ENCODE results near the gene TGOLN2. TPM values are rescaled to one million over a fixed set of nuclear protein-coding genes. Genes with fewer than 3 reads are reported as not detected.

TGOLN2 gene
- total and polyA plus RNA-seq, 2 of the 13 experiments (the other 11 are each of a cell fraction or from before 2014, with no cell fraction given), result 99.6 to 155 TPM

DNA sequence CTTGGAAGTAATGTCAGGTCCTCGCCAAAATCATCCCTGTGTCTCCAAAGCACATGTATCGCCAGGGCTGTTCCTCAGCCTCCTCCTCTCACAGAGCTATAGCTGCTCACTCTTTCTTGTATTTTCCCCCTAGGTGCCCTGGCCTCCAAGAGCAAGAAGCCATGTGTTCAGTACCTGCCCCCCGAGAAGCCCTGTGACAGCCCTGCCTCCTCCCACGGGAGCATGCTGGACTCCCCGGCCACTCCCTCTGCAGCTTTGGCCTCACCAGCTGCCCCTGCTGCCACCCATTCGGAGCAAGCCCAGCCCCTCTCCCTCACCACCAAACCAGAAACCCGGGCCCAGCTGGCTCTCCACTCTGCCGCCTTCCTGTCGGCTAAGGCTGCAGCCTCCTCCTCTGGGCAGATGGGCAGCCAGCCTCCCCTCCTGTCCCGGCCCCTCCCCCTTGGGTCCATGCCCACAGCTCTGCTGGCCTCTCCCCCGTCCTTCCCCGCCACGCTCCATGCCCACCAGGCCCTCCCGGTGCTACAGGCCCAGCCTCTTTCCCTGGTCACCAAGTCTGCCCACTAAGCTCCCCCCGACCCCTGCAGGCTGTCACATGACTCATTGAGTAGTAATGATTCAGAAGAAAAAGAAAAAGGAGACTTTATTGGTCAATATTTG lies 18.8 kb downstream of the TGOLN2 start (continued):
- TF ChIP-seq, protein P1, sequence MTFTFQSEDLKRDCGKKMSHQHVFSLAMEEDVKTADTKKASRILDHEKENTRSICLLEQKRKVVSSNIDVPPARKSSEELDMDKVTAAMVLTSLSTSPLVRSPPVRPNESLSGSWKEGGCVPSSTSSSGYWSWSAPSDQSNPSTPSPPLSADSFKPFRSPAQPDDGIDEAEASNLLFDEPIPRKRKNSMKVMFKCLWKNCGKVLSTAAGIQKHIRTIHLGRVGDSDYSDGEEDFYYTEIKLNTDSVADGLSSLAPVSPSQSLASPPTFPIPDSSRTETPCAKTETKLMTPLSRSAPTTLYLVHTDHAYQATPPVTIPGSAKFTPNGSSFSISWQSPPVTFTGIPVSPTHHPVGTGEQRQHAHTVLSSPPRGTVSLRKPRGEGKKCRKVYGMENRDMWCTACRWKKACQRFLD (CRISPR knock-in tag; IDR thresholded peaks at IDR 0.05; ENCODE audit: borderline replicate concordance), result no peak
- TF ChIP-seq, protein P2, sequence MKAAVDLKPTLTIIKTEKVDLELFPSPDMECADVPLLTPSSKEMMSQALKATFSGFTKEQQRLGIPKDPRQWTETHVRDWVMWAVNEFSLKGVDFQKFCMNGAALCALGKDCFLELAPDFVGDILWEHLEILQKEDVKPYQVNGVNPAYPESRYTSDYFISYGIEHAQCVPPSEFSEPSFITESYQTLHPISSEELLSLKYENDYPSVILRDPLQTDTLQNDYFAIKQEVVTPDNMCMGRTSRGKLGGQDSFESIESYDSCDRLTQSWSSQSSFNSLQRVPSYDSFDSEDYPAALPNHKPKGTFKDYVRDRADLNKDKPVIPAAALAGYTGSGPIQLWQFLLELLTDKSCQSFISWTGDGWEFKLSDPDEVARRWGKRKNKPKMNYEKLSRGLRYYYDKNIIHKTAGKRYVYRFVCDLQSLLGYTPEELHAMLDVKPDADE (CRISPR knock-in tag; IDR thresholded peaks at IDR 0.05), result no peak
- 0 out of 2 replicates have a peak, but pooled peaks have one; percentile 25 for TF ChIP-seq HIVEP1 (CRISPR knock-in tag; IDR thresholded peaks at IDR 0.05)
- no peak for TF ChIP-seq KDM5A (IDR thresholded peaks at IDR 0.05; ENCODE audit: borderline replicate concordance, low read length)
- TF ChIP-seq, protein P3, sequence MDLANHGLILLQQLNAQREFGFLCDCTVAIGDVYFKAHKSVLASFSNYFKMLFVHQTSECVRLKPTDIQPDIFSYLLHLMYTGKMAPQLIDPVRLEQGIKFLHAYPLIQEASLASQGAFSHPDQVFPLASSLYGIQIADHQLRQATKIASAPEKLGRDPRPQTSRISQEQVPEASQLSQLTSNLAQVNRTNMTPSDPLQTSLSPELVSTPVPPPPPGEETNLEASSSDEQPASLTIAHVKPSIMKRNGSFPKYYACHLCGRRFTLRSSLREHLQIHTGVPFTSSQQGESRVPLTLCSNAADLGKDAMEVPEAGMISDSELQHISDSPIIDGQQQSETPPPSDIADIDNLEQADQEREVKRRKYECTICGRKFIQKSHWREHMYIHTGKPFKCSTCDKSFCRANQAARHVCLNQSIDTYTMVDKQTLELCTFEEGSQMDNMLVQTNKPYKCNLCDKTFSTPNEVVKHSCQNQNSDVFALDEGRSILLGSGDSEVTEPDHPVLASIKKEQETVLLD (CRISPR knock-in tag; IDR thresholded peaks at IDR 0.05; ENCODE audit: low read depth), result no peak
- TF ChIP-seq HNRNPL (IDR thresholded peaks at IDR 0.05; ENCODE audit: low read depth, low read length), result peak; percentile 99
- TF ChIP-seq ZNF33B (CRISPR knock-in tag; IDR thresholded peaks at IDR 0.05), result no peak
- TF ChIP-seq REL (CRISPR knock-in tag; conservative IDR thresholded peaks at IDR 0.05), result no peak
- TF ChIP-seq CAMTA2 (CRISPR knock-in tag; IDR thresholded peaks at IDR 0.05; ENCODE audit: borderline replicate concordance), result no peak; the same call in 1 of the 2 replicates
- TF ChIP-seq ZSCAN21 (CRISPR knock-in tag; IDR thresholded peaks at IDR 0.05; ENCODE audit: borderline replicate concordance), result no peak
- TF ChIP-seq, protein P4, sequence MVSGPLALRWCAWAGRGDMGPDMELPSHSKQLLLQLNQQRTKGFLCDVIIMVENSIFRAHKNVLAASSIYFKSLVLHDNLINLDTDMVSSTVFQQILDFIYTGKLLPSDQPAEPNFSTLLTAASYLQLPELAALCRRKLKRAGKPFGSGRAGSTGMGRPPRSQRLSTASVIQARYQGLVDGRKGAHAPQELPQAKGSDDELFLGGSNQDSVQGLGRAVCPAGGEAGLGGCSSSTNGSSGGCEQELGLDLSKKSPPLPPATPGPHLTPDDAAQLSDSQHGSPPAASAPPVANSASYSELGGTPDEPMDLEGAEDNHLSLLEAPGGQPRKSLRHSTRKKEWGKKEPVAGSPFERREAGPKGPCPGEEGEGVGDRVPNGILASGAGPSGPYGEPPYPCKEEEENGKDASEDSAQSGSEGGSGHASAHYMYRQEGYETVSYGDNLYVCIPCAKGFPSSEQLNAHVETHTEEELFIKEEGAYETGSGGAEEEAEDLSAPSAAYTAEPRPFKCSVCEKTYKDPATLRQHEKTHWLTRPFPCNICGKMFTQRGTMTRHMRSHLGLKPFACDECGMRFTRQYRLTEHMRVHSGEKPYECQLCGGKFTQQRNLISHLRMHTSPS (CRISPR knock-in tag; IDR thresholded peaks at IDR 0.05; ENCODE audit: low read depth), result peak; percentile 93
- TF ChIP-seq, protein P5, sequence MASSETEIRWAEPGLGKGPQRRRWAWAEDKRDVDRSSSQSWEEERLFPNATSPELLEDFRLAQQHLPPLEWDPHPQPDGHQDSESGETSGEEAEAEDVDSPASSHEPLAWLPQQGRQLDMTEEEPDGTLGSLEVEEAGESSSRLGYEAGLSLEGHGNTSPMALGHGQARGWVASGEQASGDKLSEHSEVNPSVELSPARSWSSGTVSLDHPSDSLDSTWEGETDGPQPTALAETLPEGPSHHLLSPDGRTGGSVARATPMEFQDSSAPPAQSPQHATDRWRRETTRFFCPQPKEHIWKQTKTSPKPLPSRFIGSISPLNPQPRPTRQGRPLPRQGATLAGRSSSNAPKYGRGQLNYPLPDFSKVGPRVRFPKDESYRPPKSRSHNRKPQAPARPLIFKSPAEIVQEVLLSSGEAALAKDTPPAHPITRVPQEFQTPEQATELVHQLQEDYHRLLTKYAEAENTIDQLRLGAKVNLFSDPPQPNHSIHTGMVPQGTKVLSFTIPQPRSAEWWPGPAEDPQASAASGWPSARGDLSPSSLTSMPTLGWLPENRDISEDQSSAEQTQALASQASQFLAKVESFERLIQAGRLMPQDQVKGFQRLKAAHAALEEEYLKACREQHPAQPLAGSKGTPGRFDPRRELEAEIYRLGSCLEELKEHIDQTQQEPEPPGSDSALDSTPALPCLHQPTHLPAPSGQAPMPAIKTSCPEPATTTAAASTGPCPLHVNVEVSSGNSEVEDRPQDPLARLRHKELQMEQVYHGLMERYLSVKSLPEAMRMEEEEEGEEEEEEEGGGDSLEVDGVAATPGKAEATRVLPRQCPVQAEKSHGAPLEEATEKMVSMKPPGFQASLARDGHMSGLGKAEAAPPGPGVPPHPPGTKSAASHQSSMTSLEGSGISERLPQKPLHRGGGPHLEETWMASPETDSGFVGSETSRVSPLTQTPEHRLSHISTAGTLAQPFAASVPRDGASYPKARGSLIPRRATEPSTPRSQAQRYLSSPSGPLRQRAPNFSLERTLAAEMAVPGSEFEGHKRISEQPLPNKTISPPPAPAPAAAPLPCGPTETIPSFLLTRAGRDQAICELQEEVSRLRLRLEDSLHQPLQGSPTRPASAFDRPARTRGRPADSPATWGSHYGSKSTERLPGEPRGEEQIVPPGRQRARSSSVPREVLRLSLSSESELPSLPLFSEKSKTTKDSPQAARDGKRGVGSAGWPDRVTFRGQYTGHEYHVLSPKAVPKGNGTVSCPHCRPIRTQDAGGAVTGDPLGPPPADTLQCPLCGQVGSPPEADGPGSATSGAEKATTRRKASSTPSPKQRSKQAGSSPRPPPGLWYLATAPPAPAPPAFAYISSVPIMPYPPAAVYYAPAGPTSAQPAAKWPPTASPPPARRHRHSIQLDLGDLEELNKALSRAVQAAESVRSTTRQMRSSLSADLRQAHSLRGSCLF (CRISPR knock-in tag; IDR thresholded peaks at IDR 0.05; ENCODE audit: borderline replicate concordance), result no peak
- TF ChIP-seq ZNF230 (CRISPR knock-in tag; IDR thresholded peaks at IDR 0.05), result 0 out of 2 replicates have a peak, but pooled peaks have one; percentile 17
- TF ChIP-seq ZNF256 (CRISPR knock-in tag; conservative IDR thresholded peaks at IDR 0.05), result no peak
- no peak for TF ChIP-seq ZNF678 (CRISPR knock-in tag; IDR thresholded peaks at IDR 0.05)
- TF ChIP-seq MTA3 (CRISPR knock-in tag; IDR thresholded peaks at IDR 0.05), result no peak
- TF ChIP-seq EZH2 (conservative IDR thresholded peaks at IDR 0.05; ENCODE audit: low read depth, low read length), result no peak
- no peak for TF ChIP-seq ZNF3 (CRISPR knock-in tag; IDR thresholded peaks at IDR 0.05)
- TF ChIP-seq, protein P6, sequence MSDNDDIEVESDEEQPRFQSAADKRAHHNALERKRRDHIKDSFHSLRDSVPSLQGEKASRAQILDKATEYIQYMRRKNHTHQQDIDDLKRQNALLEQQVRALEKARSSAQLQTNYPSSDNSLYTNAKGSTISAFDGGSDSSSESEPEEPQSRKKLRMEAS (IDR thresholded peaks at IDR 0.05), result peak; percentile 52; the same call in 1 of the 2 replicates

All from HepG2 (cell line).